Chondrocyte (in vitro differentiated cells): Measurements from ENCODE around the gene FLYWCH2. TPM values are rescaled to one million over a fixed set of nuclear protein-coding genes. Genes with fewer than 3 reads are reported as not detected.

Experiments
- DNase-seq: peaks from one replicate; pipeline ENCODE4 v3.0.0; 2021; ENCODE audit warnings: mixed read lengths, low spot score
- H3K27ac Mint-ChIP-seq: one replicate; pipeline ENCODE4 v1.8.0; 2021; ENCODE audit warnings: mild to moderate bottlenecking, moderate library complexity, mixed read lengths; ENCODE audit not compliant: unreplicated experiment
- H3K27me3 Mint-ChIP-seq: 2 replicates; pipeline ENCODE4 v1.8.0; 2021; ENCODE audit warnings: low read depth, mixed read lengths
- H3K36me3 Mint-ChIP-seq: 2 replicates; pipeline ENCODE4 v1.8.0; 2021; ENCODE audit warnings: low read depth, mixed read lengths
- H3K4me1 Mint-ChIP-seq: 2 replicates; pipeline ENCODE4 v1.8.0; 2021; ENCODE audit warnings: low read depth, mild to moderate bottlenecking, mixed read lengths
- H3K4me3 Mint-ChIP-seq: one replicate; pipeline ENCODE4 v1.8.0; 2021; ENCODE audit warnings: mild to moderate bottlenecking, moderate library complexity, mixed read lengths; ENCODE audit not compliant: unreplicated experiment
- H3K9me3 Mint-ChIP-seq: 2 replicates; pipeline ENCODE4 v1.8.0; 2021; ENCODE audit warnings: low read depth, mixed read lengths
- CTCF ChIP-seq: fragments of 200-600 bp; sonication (generic); IDR thresholded peaks from 2 replicates; pipeline ENCODE4 v1.5.0; 2021; ENCODE audit warnings: antibody characterized with exemption, mild to moderate bottlenecking, moderate library complexity
- total RNA-seq: library from RNA; stranded (reverse); gene quantifications from 3 replicates; pipeline ENCODE4 v1.2.1, GENCODE V29; 2021

FLYWCH2 gene
- total RNA-seq, 1 donor from 2014 or later, result 34.7 TPM

- H3K4me3 Mint-ChIP-seq, result peak overlapping the region; percentile 87
- no peak for DNase-seq
- no peaks in the 10 kb centered on the region for H3K9me3 Mint-ChIP-seq
- H3K27me3 Mint-ChIP-seq, result no peaks in the 10 kb centered on the region
- H3K4me1 Mint-ChIP-seq, result peaks cover 17% of the 10 kb centered on the region
- no peak for TF ChIP-seq CTCF
- no peaks in the 10 kb centered on the region for H3K36me3 Mint-ChIP-seq
- H3K27ac Mint-ChIP-seq, result peak overlapping the region; percentile 97
Measured at GRCh38 chr16:2881783-2882649, 999 bp upstream of the FLYWCH2 start.

GRCh38 chr16:2883458-2883908 lies 468 bp downstream of the FLYWCH2 start:
- DNase-seq, result peak; percentile 92
- TF ChIP-seq CTCF, result peak; percentile 15
- H3K36me3 Mint-ChIP-seq, result no peaks in the 10 kb centered on the region
- H3K27me3 Mint-ChIP-seq, result no peaks in the 10 kb centered on the region
- H3K27ac Mint-ChIP-seq, result peak overlapping the region; percentile 77
- peaks cover 17% of the 10 kb centered on the region for H3K4me1 Mint-ChIP-seq
- peak overlapping the region; percentile 87 for H3K4me3 Mint-ChIP-seq
- H3K9me3 Mint-ChIP-seq, result no peaks in the 10 kb centered on the region

- Mint-ChIP-seq H3K36me3 (no peaks in the 10 kb centered on the region), H3K4me3 (peak overlapping the region; percentile 87), H3K4me1 (peaks cover 17% of the 10 kb centered on the region), H3K27me3 (no peaks in the 10 kb centered on the region), H3K27ac (peak overlapping the region; percentile 77), H3K9me3 (no peaks in the 10 kb centered on the region)
- DNase-seq, result no peak
- TF ChIP-seq CTCF, result no peak
Measured at GRCh38 chr16:2884041-2884451, 1.0 kb downstream of the FLYWCH2 start.

GRCh38 chr16:2894231-2894630 lies 11.2 kb downstream of the FLYWCH2 start:
- no peak for TF ChIP-seq CTCF
- DNase-seq, result no peak
- H3K4me1 Mint-ChIP-seq, result peaks cover 22% of the 10 kb centered on the region
- H3K36me3 Mint-ChIP-seq, result no peaks in the 10 kb centered on the region
- no peak overlapping the region for H3K4me3 Mint-ChIP-seq
- no peak overlapping the region for H3K27ac Mint-ChIP-seq
- no peaks in the 10 kb centered on the region for H3K9me3 Mint-ChIP-seq
- H3K27me3 Mint-ChIP-seq, result no peaks in the 10 kb centered on the region

- H3K27me3 Mint-ChIP-seq, result no peaks in the 10 kb centered on the region
- no peaks in the 10 kb centered on the region for H3K36me3 Mint-ChIP-seq
- peaks cover 18% of the 10 kb centered on the region for H3K4me1 Mint-ChIP-seq
- H3K27ac Mint-ChIP-seq, result peak overlapping the region; percentile 27
- no peak overlapping the region for H3K4me3 Mint-ChIP-seq
- TF ChIP-seq CTCF, result no peak
- no peak for DNase-seq
- H3K9me3 Mint-ChIP-seq, result no peaks in the 10 kb centered on the region
Measured at GRCh38 chr16:2895813-2896212, 12.8 kb downstream of the FLYWCH2 start.
